Peyer's patch (tissue), 4 donors: ENCODE results near the gene CNDP2.

Source experiments
- CTCF ChIP-seq, 6 experiments: fragments of 450-650 bp in 4 of 6; fragments of 200-600 bp in 2 of 6; sonication (generic) in 1 of 6; IDR thresholded peaks; one replicate each; pipeline ENCODE4 v1.5.1; 2017 to 2019; ENCODE audit warnings: antibody characterized with exemption in 6 of 6, mild to moderate bottlenecking in 3 of 6, moderate library complexity in 1 of 6
- POLR2A ChIP-seq, 2 donors: fragments of 450-650 bp; IDR thresholded peaks; one replicate each; pipeline ENCODE4 v1.5.1; 2017; ENCODE audit warnings: antibody characterized with exemption in 2 of 2, mild to moderate bottlenecking in 2 of 2, moderate library complexity in 2 of 2

GRCh38 chr18:74465775-74466174 is 30.4 kb upstream of the CNDP2 start:
- TF ChIP-seq POLR2A (IDR thresholded peaks at IDR 0.05) (no peak), CTCF (IDR thresholded peaks at IDR 0.05) (no peak)
